K562 (cell line): ENCODE measurements around the gene NOSIP. TPM values are rescaled to one million over a fixed set of nuclear protein-coding genes. Genes with fewer than 3 reads are reported as not detected.

ENCODE experiments used
- ATAC-seq: fragments of 200-7000 bp; cut with Tn5 transposase; 3 replicates; pipeline ENCODE4 v1.9.1; 2020; ENCODE audit warnings: moderate library complexity
- BruUV-seq: library from RNA; stranded (reverse); fragments of 400-500 nt; replicated peaks from 2 replicates; lab custom pipeline; 2021; lab: Mats Ljungman, UMichigan
- CTCF ChIA-PET: fragments of 300-600 bp; formaldehyde crosslinking; extraction: SDS; loops from one replicate; lab custom pipeline; 2021; ENCODE audit warnings: low intra/inter-chr PET ratio; lab: Yijun Ruan, JAX
- POLR2A ChIA-PET: fragments of 300-600, 350-650 bp; sonication (Branson Sonifier 250); formaldehyde crosslinking; extraction: SDS; loops from one replicate; lab custom pipeline; 2021; ENCODE audit warnings: antibody characterized with exemption, inconsistent platforms; lab: Yijun Ruan, JAX
- DNase-seq, 4 experiments: peaks; one replicate each; pipeline versions ENCODE4 v3.0.0 to v3.0.0-alpha.2; 2011 to 2018; ENCODE audit warnings: low spot score in 3 of 4, mixed read lengths in 3 of 4; ENCODE audit errors: extremely low read depth in 1 of 4
- FAIRE-seq: peaks from 2 replicates; lab custom pipeline; 2011; peaks lifted over from hg19 to GRCh38; lab: Jason Lieb, UNC
- H2AFZ ChIP-seq: 2 replicates; pipeline ENCODE4 v1.6.0; 2011; ENCODE audit warnings: low read depth, low read length, control low read depth, inconsistent platforms
- H3K27ac ChIP-seq: fragments of 200-600 bp; 3 replicates; pipeline ENCODE4 v1.8.0; 2011; ENCODE audit warnings: low read depth, mild to moderate bottlenecking, control low read depth, inconsistent platforms, low read length, moderate library complexity, mixed read lengths; ENCODE audit errors: extremely low read depth
- H3K27me3 ChIP-seq, 2 experiments: fragments of 300-600 bp in 1 of 2; 2 replicates in 1 of 2; 3 replicates in 1 of 2; pipeline versions ENCODE4 v1.6.0 to v1.8.0; 2011; ENCODE audit warnings: inconsistent platforms in 2 of 2, low read length in 2 of 2, mild to moderate bottlenecking in 1 of 2, mixed read lengths in 1 of 2, moderate library complexity in 1 of 2; ENCODE audit not compliant: control insufficient read depth in 2 of 2, insufficient read depth in 2 of 2
- H3K36me3 ChIP-seq: fragments of 300-600 bp; 3 replicates; pipeline ENCODE4 v1.8.0; 2011; ENCODE audit warnings: mild to moderate bottlenecking, low read length, inconsistent platforms; ENCODE audit not compliant: control insufficient read depth, insufficient read depth
- H3K4me1 ChIP-seq, 2 experiments: fragments of 200-600 bp in 1 of 2; replicated peaks in 1 of 2; 2 replicates in 1 of 2; 3 replicates in 1 of 2; pipeline versions ENCODE4 v1.5.1 to v1.8.0; 2011; ENCODE audit warnings: inconsistent platforms in 2 of 2, low read length in 2 of 2, mild to moderate bottlenecking in 1 of 2, mixed read lengths in 1 of 2, moderate library complexity in 1 of 2; ENCODE audit not compliant: control insufficient read depth in 2 of 2, insufficient read depth in 2 of 2
- H3K4me2 ChIP-seq: 2 replicates; pipeline ENCODE4 v1.6.1; 2011; ENCODE audit warnings: low read length, control low read depth, inconsistent platforms, mixed read lengths; ENCODE audit not compliant: insufficient read depth
- H3K4me3 ChIP-seq: fragments of 200-600 bp; sonication (generic), shearing (Covaris generic); 2 replicates; pipeline ENCODE4 v1.5.1; 2016; ENCODE audit warnings: control low read depth, inconsistent platforms
- H3K79me2 ChIP-seq: fragments of 200-600 bp; 3 replicates; pipeline ENCODE4 v1.8.0; 2011; ENCODE audit warnings: low read length, inconsistent platforms; ENCODE audit not compliant: control insufficient read depth, insufficient read depth
- H3K9ac ChIP-seq, 2 experiments: 2 replicates each; pipeline versions ENCODE4 v1.6.0 to v1.6.1; 2011; ENCODE audit warnings: low read depth in 2 of 2, low read length in 2 of 2, control low read depth in 1 of 2, inconsistent platforms in 1 of 2, mild to moderate bottlenecking in 1 of 2, mixed read lengths in 1 of 2; ENCODE audit not compliant: insufficient read depth in 1 of 2
- H3K9me1 ChIP-seq: one replicate; pipeline ENCODE4 v1.6.0; 2011; ENCODE audit warnings: inconsistent platforms, mild to moderate bottlenecking, low read length, moderate library complexity; ENCODE audit not compliant: control insufficient read depth, insufficient read depth
- H3K9me3 ChIP-seq: replicated peaks from 2 replicates; pipeline ENCODE4 v1.5.1; 2011; ENCODE audit warnings: low read depth, low read length, inconsistent platforms; ENCODE audit not compliant: control insufficient read depth, insufficient read depth
- H4K20me1 ChIP-seq: replicated peaks from 2 replicates; pipeline ENCODE4 v1.6.1; 2011; ENCODE audit warnings: low read length, inconsistent platforms, mixed read lengths; ENCODE audit not compliant: control insufficient read depth, insufficient read depth
- CBFA2T3 ChIP-seq: fragments of 450-650 bp; IDR thresholded peaks from 2 replicates; pipeline ENCODE4 v1.6.1; 2017
- E2F8 ChIP-seq: fragments of 450-650 bp; IDR thresholded peaks from 2 replicates; pipeline ENCODE4 v1.7.1; 2018; ENCODE audit warnings: mild to moderate bottlenecking, low read depth; ENCODE audit not compliant: partially characterized antibody
- GATAD2B ChIP-seq: fragments of 450-650 bp; IDR thresholded peaks from 2 replicates; pipeline ENCODE4 v1.6.1; 2017; ENCODE audit warnings: mild to moderate bottlenecking, borderline replicate concordance
- HMG20B ChIP-seq: fragments of 250-450 bp; sonication (Bioruptor Pico); IDR thresholded peaks from 2 replicates; pipeline ENCODE4 v1.5.0; 2021; ENCODE audit warnings: mild to moderate bottlenecking
- PURB ChIP-seq: sonication (generic); formaldehyde crosslinking; IDR thresholded peaks from 2 replicates; pipeline ENCODE4 v1.9.0; 2021; ENCODE audit warnings: low read depth, mild to moderate bottlenecking, missing genetic modification reagents
- ZNF165 ChIP-seq: fragments of 250-450 bp; sonication (Bioruptor Pico); IDR thresholded peaks from 2 replicates; pipeline ENCODE4 v1.4.0; 2020; ENCODE audit warnings: borderline replicate concordance
- ZNF274 ChIP-seq: IDR thresholded peaks from 2 replicates; pipeline ENCODE4 v1.6.1; 2011; ENCODE audit warnings: low read depth, mild to moderate bottlenecking, low read length, moderate library complexity, borderline replicate concordance
- WGBS: fragments of 100-300 bp; shearing (Covaris generic); methylation state at CpG from one replicate; pipeline ENCODE4 v1.1.6; 2016; ENCODE audit warnings: low coverage, mixed read lengths; ENCODE audit not compliant: insufficient coverage; ENCODE audit errors: missing lambda C conversion rate; 5-methylcytosine and 5-hydroxymethylcytosine counted together
- in situ Hi-C: fragments of 300-500 bp; cut with MboI; formaldehyde crosslinking; loops from 4 replicates; pipeline ENCODE4 v1.15.0; 2018; ENCODE audit warnings: inconsistent platforms, mixed read lengths
- intact Hi-C: fragments of 100-400 bp; cut with micrococcal nuclease; formaldehyde crosslinking; loops from 2 replicates; pipeline ENCODE4 v1.14.2; 2022
- polyA plus RNA-seq, 8 experiments: library from polyadenylated mRNA; depleted of rRNA in 4 of 8; stranded (reverse) in 5 of 8; unstranded in 3 of 8; fragments of >200 nt; fragmentation: Nextera tagmentation in 2 of 8; fragmentation: Illumina TruSeq in 1 of 8; extraction: Ambion mirVana in 2 of 8; extraction: Trizol in 1 of 8; gene quantifications; 2 replicates each; pipeline versions ENCODE4 v1.2.1 to v1.2.3, GENCODE V29; 2011 to 2014; ENCODE audit warnings: inconsistent platforms in 1 of 8, missing spikeins in 1 of 8
- total RNA-seq, 7 experiments: library from RNA; depleted of rRNA in 6 of 7; stranded (reverse); fragments of >200 nt in 6 of 7; fragmentation: Illumina TruSeq in 2 of 7; extraction: Trizol in 2 of 7; gene quantifications; 2 replicates each; pipeline versions ENCODE4 v1.2.1 to v1.2.3, GENCODE V29; 2011 to 2021; ENCODE audit warnings: low replicate concordance in 1 of 7

NOSIP gene
- total and polyA plus RNA-seq, 9 of the 15 experiments (the other 6 are each of a cell fraction or from before 2014, with no cell fraction given), result 14.4 to 153 (median 79.9) TPM

GRCh38 chr19:49513746-49514118 lies 66.6 kb downstream of the NOSIP start:
- WGBS, result 58% methylated on average over 9 of the region's 12 CpGs
- Histone ChIP-seq H4K20me1 (no peaks in the 10 kb centered on the region), H3K9me3 (no peaks in the 10 kb centered on the region), H3K27me3 (no peaks in the 10 kb centered on the region), H3K4me1 (peaks cover 7 to 35% of the 10 kb centered on the region in 2 experiments; a peak in 4 of 5 replicates), H3K4me2 (peak overlapping the region; percentile 38; the same call in 1 of the 2 replicates), H3K4me3 (no peak overlapping the region), H3K9ac (peak overlapping the region in 1 of 2 experiments; percentile 87; a peak in 1 of 4 replicates), H2AFZ (0 out of 2 replicates have a peak overlapping the region, but pooled peaks have one; percentile 87), H3K36me3 (no peaks in the 10 kb centered on the region), H3K9me1 (no peaks in the 10 kb centered on the region), H3K79me2 (no peaks in the 10 kb centered on the region), H3K27ac (no peak overlapping the region)
- POLR2A ChIA-PET, result interaction anchor here (0.6 to 0.8 kb wide), 4 partner anchors 21 to 64 kb away, joined by 3 to 4 read pairs (median 3); no protein-coding TSS in a partner anchor
- intact Hi-C loops, result no loop called here
- TF ChIP-seq HMG20B (CRISPR knock-in tag) (no peak), E2F8 (no peak), CBFA2T3 (no peak), ZNF274 (no peak), ZNF165 (no peak), GATAD2B (no peak), PURB (CRISPR knock-in tag) (no peak)
- FAIRE-seq (no peak), DNase-seq (peak in 1 of 4 experiments; percentile 12), ATAC-seq (peak; percentile 20; the same call in 2 of the 3 replicates)
- BruUV-seq, result no TSS peak
- CTCF ChIA-PET, result no interaction called here
- in situ Hi-C loops, result no loop called here
